Iris pigment epithelial cell (primary cell): ENCODE data around the gene ACSBG1.

Experiments
- DNase-seq: peaks from one replicate; pipeline ENCODE4 v3.0.0-alpha.2; 2011; ENCODE audit warnings: low read depth

ACSBG1 gene

GRCh38 chr15:78203346-78204225 lies 30.8 kb downstream of the ACSBG1 start:
- no peak for DNase-seq

- DNase-seq: no peak
Measured at GRCh38 chr15:78201281-78202190, 32.8 kb downstream of the ACSBG1 start.

- DNase-seq: no peak
Measured at GRCh38 chr15:78200276-78200930, 34.0 kb downstream of the ACSBG1 start.

GRCh38 chr15:78197632-78198031 lies 36.7 kb downstream of the ACSBG1 start:
- DNase-seq: no peak

- peak; percentile 16 for DNase-seq
Measured at GRCh38 chr15:78195735-78196201, 38.6 kb downstream of the ACSBG1 start.

DNA sequence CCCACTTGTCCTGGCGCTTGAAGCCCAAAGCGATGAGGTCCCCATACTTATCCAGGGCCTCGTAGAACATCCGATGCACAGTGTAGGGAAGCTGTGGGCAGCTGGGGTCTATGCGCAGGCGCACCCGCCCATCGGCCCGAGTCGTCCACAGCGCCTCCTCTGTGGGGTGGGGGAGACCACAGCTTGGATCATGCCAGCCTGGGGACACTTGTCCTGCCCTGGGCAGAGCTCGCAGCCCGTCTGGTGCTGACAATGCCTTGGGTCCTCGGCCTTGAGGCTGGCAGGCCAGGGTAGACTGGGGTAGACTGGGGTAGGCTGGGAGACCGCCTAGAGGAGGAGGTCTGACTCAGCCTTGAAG lies 39.8 kb downstream of the ACSBG1 start:
- DNase-seq: no peak

- no peak for DNase-seq
Measured at GRCh38 chr15:78193731-78194567, 40.4 kb downstream of the ACSBG1 start.

- no peak for DNase-seq
Measured at GRCh38 chr15:78192826-78193594, 41.4 kb downstream of the ACSBG1 start.

- DNase-seq: no peak
Measured at GRCh38 chr15:78182821-78183220, 51.5 kb downstream of the ACSBG1 start.

- no peak for DNase-seq
Measured at GRCh38 chr15:78182336-78182700, 52.0 kb downstream of the ACSBG1 start.

- DNase-seq: no peak
Measured at GRCh38 chr15:78179906-78180305, 54.5 kb downstream of the ACSBG1 start.

GRCh38 chr15:78179286-78179840 lies 55.0 kb downstream of the ACSBG1 start:
- DNase-seq: no peak

- no peak for DNase-seq
Measured at GRCh38 chr15:78178064-78178463, 56.3 kb downstream of the ACSBG1 start.

GRCh38 chr15:78177447-78177873 lies 56.9 kb downstream of the ACSBG1 start:
- DNase-seq: peak; percentile 12

DNA sequence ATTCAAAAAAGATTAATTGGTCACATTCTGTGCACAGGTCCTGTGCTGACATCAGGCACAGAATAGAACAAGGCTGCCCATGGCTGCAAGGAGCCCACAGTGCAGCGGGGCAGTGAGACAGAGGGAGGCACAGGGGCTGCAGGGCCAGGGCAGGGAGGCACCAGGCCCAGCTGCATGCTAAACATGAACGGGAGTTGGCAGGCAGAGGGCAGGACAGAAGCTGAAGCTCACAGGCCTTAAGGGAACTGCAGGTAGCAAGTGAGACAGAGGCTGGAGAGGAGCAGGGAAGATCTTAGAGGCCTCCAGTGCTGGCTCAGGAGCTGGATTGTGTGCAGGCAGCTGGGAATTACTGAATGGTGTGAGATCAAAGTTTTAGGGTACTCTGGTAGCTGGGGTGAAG lies 59.0 kb downstream of the ACSBG1 start:
- DNase-seq: no peak

- no peak for DNase-seq
Measured at GRCh38 chr15:78174401-78174800, 60.0 kb downstream of the ACSBG1 start.

DNA sequence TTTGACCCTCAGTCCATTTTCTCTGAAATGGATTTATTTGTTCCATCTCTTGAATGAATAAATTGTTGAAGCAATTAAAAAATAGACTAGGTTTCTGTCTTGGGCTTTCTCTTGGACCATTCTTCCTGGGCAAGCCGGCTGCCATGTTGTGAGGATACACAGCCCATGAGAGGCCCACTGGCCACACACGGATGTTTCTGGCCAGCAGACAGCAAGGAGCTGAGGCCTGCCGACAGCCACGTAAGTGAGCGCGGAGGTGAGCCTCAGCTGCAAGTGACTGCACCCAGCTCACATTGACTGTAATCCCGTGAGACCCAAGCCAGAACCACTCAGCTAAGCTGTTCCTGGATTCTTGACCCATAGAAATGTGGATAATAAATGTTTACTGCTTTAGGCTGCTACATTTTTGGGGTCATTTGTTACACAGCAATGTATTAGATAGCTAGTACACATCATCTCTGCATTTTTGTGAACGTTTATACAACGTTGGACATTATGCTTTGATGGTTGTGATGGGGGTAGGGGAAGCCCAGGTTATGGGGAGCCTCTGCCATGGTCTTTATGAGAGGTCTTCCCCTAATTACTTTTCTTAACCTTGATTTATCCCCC lies 62.4 kb downstream of the ACSBG1 start:
- no peak for DNase-seq

DNA sequence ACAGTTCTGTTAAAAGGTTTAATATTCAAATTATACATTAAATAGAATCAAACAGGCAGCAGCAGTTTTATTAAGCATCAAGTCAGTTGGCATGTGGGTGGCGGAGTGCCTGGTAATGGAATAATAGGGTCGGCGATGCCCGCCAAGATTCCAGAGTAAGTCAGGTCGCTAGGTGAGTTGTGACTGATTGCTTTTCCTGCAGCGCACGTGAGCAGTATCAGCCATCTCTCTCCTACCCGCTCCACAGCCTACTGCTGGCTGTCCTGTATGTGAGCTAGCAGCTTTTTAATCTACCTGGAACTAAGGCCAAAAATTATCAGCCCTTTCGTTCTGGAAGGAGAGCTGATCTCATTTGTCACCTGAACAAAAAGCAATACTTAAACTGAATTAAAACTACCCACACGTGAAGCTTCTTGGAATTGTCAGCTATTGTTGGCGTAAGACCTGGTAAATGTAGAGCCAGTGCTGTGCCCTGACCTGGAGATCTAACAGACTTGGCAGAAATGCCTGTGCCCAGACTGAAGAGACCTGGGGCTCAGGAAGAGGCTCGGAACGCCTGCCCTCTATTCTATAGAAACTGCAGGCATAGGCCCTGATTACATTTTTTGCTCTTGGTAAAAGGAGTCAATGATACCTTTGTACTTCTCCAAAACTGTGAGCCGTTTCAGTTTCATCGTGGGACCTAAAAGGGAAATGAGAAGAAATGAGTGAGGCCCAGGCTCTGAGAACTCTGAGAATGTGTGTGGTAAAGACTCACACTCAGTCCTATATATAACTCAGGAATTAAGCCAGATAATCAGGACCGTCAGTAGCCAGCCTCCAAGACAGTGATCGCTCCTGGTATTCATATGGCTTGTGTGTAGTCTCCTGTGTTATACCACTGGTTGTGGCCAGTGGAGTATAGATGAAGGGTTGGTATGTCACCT lies 63.3 kb downstream of the ACSBG1 start:
- DNase-seq: no peak

- DNase-seq: no peak
Measured at GRCh38 chr15:78168608-78169007, 65.8 kb downstream of the ACSBG1 start.
